Measurements from ENCODE around the gene VTI1A.

The VTI1A gene

GRCh38 chr10:112628951-112629609 is 182.1 kb downstream of the VTI1A start:
- in situ Hi-C loops (cut with HindIII; ENCODE audit: low sequenced_read_pairs): no loop called here
- no peak for TF ChIP-seq CTCF (IDR thresholded peaks at IDR 0.05; ENCODE audit: low read depth, low read length)
- DNase-seq (ENCODE audit: low read depth, low spot score): no peak
- H3K4me3 ChIP-seq (ENCODE audit: low read depth, low read length): no peak overlapping the region

DNA sequence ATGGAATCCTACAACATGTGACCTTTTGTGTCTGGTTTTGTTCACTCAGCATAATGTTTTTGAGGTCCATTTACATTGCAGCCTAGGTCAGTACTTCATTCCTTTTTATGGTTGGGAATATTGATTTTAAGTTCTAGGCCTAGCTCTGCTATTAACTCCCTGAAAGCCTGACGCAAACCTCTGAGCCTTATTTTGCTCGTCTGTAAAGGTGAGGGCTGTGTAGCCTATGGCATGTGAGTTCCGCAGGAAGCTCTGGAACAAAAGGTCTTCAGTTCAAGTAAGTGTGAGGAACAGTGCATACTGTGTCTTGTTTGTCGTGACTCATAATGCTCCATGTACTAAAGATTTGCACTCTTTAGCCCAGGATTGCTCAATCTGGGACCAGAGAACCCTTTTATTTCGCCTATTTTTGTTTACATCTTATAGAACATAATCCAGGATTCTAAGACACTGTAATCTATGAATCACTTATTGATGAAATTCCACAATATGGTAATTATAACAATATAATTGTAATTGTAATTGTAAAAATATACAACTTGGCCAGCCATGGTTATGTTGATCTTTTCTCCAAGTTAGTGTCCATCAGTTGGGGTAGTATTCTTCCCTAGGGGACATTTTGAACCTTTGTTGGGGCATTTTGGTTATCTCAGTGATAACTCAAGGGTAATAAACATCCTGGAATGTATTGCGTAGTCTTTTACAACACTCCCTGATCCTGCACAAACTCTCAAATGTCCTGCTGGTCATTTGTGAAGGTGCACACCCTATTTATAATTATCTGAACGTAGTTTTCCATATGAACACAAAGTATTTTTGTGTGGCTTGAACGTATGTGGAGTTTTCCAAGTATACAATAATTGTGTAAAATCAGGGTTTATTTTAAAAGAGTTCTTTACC is 184.7 kb downstream of the VTI1A start:
- no peak overlapping the region for H3K4me3 ChIP-seq (ENCODE audit: low read depth, low read length)
- in situ Hi-C loops (cut with HindIII; ENCODE audit: low sequenced_read_pairs): no loop called here
- peak; percentile 29 for DNase-seq (ENCODE audit: low read depth, low spot score)
- no peak for TF ChIP-seq CTCF (IDR thresholded peaks at IDR 0.05; ENCODE audit: low read depth, low read length)

DNA sequence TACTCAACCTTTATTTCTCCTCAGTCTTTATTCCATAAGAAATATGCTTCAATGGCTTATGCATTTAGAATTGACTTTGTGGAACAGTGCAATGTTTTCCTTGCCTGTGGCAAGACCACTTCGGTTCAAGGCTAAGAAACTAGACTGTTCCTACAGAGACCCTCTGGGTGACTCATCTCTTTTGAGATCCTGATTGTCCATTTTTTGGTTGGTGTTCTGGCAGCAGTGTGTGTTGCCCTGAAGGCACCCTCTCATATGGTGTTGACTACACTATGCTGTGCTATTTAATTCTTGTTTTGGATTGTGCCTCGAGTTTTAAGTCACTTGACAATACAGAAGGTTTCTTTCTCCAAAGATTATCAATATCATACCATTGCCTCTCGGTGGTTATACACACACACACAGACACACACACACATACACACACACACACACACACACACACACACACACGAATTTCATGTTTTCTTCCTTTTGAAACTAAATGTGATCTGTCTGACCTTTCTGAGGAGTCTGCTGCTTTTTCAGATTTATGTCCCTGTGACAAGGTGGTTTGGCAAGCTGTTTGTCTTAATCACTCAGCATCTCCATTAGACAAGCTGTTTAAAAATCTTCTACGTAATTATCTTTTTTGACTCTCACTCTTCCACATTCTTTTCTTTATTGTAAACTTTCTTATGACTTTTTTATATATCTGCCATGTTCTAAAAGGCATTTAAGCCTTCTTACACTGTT is 187.2 kb downstream of the VTI1A start:
- no peak for DNase-seq (ENCODE audit: low read depth, low spot score)
- H3K4me3 ChIP-seq (ENCODE audit: low read depth, low read length): no peak overlapping the region
- in situ Hi-C loops (cut with HindIII; ENCODE audit: low sequenced_read_pairs): no loop called here
- no peak for TF ChIP-seq CTCF (IDR thresholded peaks at IDR 0.05; ENCODE audit: low read depth, low read length)

DNA sequence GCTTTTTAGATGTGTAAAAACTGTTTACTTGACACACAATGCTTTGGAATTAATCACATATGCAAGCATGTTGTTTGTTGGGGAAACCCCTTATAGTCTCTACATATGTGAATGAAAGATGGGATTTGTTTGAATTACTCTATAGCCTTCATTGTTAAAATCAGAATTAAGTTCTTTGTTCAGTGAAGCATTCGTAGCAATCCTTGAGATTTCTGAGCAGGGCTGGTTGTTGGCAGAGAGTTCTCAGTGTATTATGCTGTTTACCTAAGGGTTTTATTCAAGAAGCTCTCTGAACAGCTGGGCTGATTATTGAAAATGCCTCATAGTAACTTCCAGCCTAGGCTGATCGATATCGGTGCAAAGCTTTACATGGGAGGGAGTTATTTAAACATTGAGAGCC is 190.9 kb downstream of the VTI1A start:
- no peak for DNase-seq (ENCODE audit: low read depth, low spot score)
- in situ Hi-C loops (cut with HindIII; ENCODE audit: low sequenced_read_pairs): no loop called here
- no peak for TF ChIP-seq CTCF (IDR thresholded peaks at IDR 0.05; ENCODE audit: low read depth, low read length)
- H3K4me3 ChIP-seq (ENCODE audit: low read depth, low read length): no peak overlapping the region

GRCh38 chr10:112639298-112639697 is 192.3 kb downstream of the VTI1A start:
- no peak for DNase-seq (ENCODE audit: low read depth, low spot score)
- no peak for TF ChIP-seq CTCF (IDR thresholded peaks at IDR 0.05; ENCODE audit: low read depth, low read length)
- in situ Hi-C loops (cut with HindIII; ENCODE audit: low sequenced_read_pairs): no loop called here
- H3K4me3 ChIP-seq (ENCODE audit: low read depth, low read length): no peak overlapping the region

GRCh38 chr10:112640638-112641037 is 193.6 kb downstream of the VTI1A start:
- no peak for TF ChIP-seq CTCF (IDR thresholded peaks at IDR 0.05; ENCODE audit: low read depth, low read length)
- H3K4me3 ChIP-seq (ENCODE audit: low read depth, low read length): no peak overlapping the region
- DNase-seq (ENCODE audit: low read depth, low spot score): no peak
- in situ Hi-C loops (cut with HindIII; ENCODE audit: low sequenced_read_pairs): no loop called here

All from astrocyte of the spinal cord (primary cell).